ENCODE data around the gene KIZ. TPM values are rescaled to one million over a fixed set of nuclear protein-coding genes. Genes with fewer than 3 reads are reported as not detected.

The KIZ gene
- total RNA-seq, 1 donor from 2014 or later = 11.4 TPM

DNA sequence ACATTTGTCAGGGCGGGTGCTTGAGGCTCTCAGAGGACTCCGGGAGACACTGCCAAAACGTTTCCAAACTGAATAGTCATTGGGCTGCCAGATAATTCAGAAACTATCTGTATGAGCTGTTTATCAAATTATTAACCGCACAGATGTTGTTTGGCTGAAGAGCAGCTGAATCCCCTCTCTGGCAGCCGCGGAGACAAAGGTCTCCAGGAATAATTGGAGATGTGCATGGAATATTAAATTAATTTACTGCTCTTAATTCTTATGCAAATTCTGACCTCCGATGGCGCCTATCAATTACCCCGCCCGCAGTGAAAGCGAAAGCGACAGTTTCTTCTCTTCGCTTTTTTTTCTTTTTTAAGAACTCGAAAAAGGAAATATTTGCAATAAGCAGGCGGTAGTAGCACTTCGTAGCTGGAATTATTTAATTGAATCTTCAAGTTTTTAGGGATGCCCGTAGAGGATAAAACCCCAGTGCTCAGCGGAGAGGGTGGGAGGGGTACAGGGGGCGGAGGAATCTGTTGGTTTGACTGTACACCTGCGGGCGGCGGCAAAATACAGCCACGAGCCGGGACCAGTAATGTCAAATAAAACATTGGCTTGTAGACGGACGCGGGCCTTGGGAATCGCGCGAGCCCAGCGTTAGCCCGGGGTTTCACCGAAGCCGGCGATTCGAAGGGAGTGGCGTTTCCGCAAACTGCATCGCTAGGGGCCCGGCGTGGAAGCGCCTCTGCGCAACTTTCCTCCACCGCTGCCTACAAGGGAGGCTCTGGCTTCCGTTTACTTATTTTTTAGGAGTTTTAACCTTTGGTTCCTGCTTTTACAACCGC lies 25.9 kb upstream of the KIZ start:
- Histone ChIP-seq H3K4me3 (ENCODE audit: low read depth, low read length) (no peak overlapping the region), H3K27me3 (ENCODE audit: control insufficient read depth, insufficient read depth, low read length) (peaks cover 71% of the 10 kb centered on the region), H3K36me3 (ENCODE audit: control insufficient read depth, insufficient read depth, low read length) (no peaks in the 10 kb centered on the region)
- DNase-seq (ENCODE audit: low read depth) = no peak
- TF ChIP-seq, protein P1, sequence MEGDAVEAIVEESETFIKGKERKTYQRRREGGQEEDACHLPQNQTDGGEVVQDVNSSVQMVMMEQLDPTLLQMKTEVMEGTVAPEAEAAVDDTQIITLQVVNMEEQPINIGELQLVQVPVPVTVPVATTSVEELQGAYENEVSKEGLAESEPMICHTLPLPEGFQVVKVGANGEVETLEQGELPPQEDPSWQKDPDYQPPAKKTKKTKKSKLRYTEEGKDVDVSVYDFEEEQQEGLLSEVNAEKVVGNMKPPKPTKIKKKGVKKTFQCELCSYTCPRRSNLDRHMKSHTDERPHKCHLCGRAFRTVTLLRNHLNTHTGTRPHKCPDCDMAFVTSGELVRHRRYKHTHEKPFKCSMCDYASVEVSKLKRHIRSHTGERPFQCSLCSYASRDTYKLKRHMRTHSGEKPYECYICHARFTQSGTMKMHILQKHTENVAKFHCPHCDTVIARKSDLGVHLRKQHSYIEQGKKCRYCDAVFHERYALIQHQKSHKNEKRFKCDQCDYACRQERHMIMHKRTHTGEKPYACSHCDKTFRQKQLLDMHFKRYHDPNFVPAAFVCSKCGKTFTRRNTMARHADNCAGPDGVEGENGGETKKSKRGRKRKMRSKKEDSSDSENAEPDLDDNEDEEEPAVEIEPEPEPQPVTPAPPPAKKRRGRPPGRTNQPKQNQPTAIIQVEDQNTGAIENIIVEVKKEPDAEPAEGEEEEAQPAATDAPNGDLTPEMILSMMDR (IDR thresholded peaks at IDR 0.05; ENCODE audit: insufficient read depth, low read length, poor library complexity, severe bottlenecking) = no peak

DNA sequence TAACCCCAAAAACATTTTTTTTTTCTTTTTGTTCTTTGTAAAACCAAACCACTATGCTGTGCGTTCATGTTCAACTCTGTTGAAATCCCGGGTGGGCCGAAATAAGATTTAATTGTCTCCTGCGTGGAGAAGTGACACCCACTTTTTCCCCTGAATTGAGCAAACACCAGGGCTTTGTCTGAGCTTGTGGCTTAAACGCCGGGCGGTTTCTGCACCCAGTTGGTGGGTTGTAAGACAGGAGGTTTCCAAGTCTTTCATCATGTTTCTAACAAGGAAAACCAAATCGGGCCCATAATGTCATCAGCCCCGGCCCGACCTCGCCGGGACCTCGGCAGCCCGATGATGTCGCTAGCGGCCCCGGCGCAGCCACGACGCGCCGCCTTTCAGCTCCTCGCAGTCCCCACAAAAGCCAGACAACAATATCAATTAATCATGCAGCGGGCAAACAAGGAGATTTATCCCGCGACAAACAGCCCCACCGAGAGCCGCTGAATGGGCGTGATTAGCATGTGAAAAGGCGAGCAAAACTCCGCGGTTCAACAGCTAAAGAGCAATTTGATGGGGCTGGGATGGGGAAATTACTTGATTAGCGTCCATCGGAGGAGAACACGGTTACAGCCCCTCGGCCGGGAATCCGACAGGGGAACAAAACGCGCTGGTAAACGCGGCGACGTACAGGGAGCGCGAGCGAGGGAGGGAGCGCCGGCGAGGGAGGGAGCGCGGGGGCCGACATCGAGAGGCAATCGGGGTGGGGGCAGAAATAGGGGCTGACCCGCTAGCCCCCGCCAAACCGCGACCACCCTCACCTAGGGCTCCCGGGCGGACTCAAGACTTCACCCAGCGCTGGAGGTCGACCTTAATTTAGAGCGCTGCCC lies 25.1 kb upstream of the KIZ start:
- no peak overlapping the region for H3K4me3 ChIP-seq (ENCODE audit: low read depth, low read length)
- TF ChIP-seq, protein P1 (IDR thresholded peaks at IDR 0.05; ENCODE audit: insufficient read depth, low read length, poor library complexity, severe bottlenecking) = no peak
- peaks cover 79% of the 10 kb centered on the region for H3K27me3 ChIP-seq (ENCODE audit: control insufficient read depth, insufficient read depth, low read length)
- H3K36me3 ChIP-seq (ENCODE audit: control insufficient read depth, insufficient read depth, low read length) = no peaks in the 10 kb centered on the region
- DNase-seq (ENCODE audit: low read depth) = no peak

DNA sequence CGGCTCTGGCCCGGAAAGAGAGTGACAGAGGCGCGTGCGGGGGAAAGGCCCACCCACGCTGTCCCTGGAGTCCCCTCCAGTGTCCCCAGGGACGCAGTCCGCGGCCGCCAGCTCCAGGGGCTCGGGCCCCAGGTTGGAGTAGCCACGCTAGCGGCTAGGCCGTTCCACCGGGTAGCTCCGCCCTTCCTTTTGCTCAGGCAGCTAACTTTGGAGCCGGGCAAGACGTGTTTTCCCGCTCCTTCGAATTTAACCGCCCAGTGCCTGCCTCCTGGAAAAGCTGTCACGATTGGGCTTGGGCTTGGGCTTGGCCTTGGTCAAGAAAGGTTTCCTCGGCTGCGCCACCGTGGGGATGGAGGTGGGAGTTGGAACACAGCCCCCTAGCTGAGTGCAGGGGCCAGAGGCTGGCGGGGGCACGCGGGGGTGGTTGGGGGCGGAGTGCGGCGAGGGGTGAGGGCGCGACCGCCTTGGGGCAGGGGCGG lies 24.4 kb upstream of the KIZ start:
- TF ChIP-seq, protein P1 (IDR thresholded peaks at IDR 0.05; ENCODE audit: insufficient read depth, low read length, poor library complexity, severe bottlenecking) = no peak
- Histone ChIP-seq H3K36me3 (ENCODE audit: control insufficient read depth, insufficient read depth, low read length) (no peaks in the 10 kb centered on the region), H3K27me3 (ENCODE audit: control insufficient read depth, insufficient read depth, low read length) (peaks cover 82% of the 10 kb centered on the region), H3K4me3 (ENCODE audit: low read depth, low read length) (no peak overlapping the region)
- no peak for DNase-seq (ENCODE audit: low read depth)

DNA sequence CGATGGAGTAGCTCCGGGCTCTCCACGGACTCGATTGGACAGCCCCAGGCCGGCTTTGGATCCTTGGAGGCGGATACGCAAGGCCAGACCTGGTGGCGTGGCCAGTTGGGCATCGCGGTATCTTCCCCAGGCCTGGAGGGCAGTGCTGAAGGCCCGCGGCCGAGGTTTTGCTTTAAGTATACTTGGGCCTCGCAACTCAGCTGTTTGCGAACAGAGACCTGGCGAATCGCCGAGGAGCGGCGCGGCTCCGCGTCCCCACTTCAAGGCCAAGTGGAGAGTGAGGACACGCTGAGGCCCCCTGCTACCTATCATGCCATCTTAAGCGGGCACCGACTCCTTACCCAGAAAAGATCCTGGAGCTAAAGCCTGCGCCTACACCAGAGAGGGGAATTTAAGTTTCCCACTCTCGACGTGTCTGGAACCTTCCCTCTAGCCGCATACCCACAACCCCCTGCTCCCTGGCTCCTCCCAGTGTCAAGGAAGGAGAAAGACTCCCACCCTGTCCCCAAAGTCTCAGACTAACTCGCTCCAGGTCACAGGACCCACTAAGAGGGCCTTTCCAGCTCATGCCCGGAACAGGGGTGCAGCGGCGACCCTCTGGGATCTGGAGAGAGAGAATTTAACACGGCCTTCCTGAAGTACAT lies 23.8 kb upstream of the KIZ start:
- Histone ChIP-seq H3K27me3 (ENCODE audit: control insufficient read depth, insufficient read depth, low read length) (peaks cover 81% of the 10 kb centered on the region), H3K36me3 (ENCODE audit: control insufficient read depth, insufficient read depth, low read length) (no peaks in the 10 kb centered on the region), H3K4me3 (ENCODE audit: low read depth, low read length) (no peak overlapping the region)
- TF ChIP-seq, protein P1 (IDR thresholded peaks at IDR 0.05; ENCODE audit: insufficient read depth, low read length, poor library complexity, severe bottlenecking) = no peak
- no peak for DNase-seq (ENCODE audit: low read depth)

DNA sequence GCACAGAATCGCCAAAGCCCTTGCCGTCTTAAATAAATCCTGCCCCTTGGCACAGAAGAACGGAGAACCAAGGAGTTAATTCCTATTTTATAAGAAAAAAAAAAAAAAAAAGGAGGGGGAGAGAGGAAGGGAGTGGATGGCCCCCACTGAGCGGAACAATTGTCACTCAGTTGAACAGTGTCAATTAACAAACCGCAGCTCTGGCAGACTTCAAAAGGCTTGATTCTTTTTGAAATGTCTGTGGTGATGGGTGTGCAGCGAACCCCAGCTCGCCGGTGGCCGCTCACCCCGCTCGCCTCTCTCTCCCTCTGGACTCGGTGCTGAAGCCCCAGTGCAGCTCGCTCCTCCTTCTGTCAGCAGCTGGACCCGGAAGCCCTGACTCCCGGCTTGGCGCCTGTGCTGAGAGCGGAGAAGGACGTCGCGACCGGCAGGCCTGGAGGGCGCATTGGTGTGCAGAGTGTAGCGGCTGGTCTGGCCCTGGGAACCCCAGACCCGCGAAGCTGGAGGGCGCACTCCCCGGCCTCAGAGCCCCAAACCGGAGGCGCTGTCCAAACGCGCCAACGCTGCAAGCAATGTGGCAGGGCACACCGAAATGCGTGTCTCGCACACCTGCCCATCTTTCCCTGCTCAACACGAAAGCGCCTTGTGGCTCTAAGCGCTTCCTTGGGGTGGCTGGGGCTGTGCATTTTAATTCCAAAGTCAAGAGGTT lies 23.1 kb upstream of the KIZ start:
- no peaks in the 10 kb centered on the region for H3K36me3 ChIP-seq (ENCODE audit: control insufficient read depth, insufficient read depth, low read length)
- TF ChIP-seq, protein P1 (IDR thresholded peaks at IDR 0.05; ENCODE audit: insufficient read depth, low read length, poor library complexity, severe bottlenecking) = no peak
- H3K27me3 ChIP-seq (ENCODE audit: control insufficient read depth, insufficient read depth, low read length) = peaks cover 85% of the 10 kb centered on the region
- no peak overlapping the region for H3K4me3 ChIP-seq (ENCODE audit: low read depth, low read length)
- no peak for DNase-seq (ENCODE audit: low read depth)

Data from kidney epithelial cell (primary cell).